Endodermal cell (in vitro differentiated cells): ENCODE measurements around the gene EPHA4. TPM values are rescaled to one million over a fixed set of nuclear protein-coding genes. Genes with fewer than 3 reads are reported as not detected.

Experiments
- DNase-seq: peaks from one replicate; pipeline ENCODE4 v3.0.0-alpha.2; 2017
- H3K27ac ChIP-seq: 2 replicates; pipeline ENCODE4 v1.5.1; 2013; ENCODE audit warnings: mild to moderate bottlenecking, low read depth, low read length, moderate library complexity
- H3K27me3 ChIP-seq: 2 replicates; pipeline ENCODE4 v1.6.1; 2013; ENCODE audit warnings: mild to moderate bottlenecking, low read length, moderate library complexity; ENCODE audit not compliant: insufficient read depth, control insufficient read depth, poor library complexity, severe bottlenecking
- H3K36me3 ChIP-seq: 2 replicates; pipeline ENCODE4 v1.7.0; 2013; ENCODE audit warnings: mild to moderate bottlenecking, low read length, moderate library complexity; ENCODE audit not compliant: control insufficient read depth, insufficient read depth
- H3K4me1 ChIP-seq: one replicate; pipeline ENCODE4 v1.7.0; 2013; ENCODE audit warnings: low read length; ENCODE audit not compliant: control insufficient read depth, insufficient read depth
- H3K4me3 ChIP-seq: 2 replicates; pipeline ENCODE4 v1.5.1; 2013; ENCODE audit warnings: mild to moderate bottlenecking, low read length, moderate library complexity
- H3K9ac ChIP-seq: 2 replicates; pipeline ENCODE4 v1.6.1; 2013; ENCODE audit warnings: mild to moderate bottlenecking, low read length, moderate library complexity; ENCODE audit not compliant: poor library complexity, severe bottlenecking; ENCODE audit errors: extremely low read depth
- H3K9me3 ChIP-seq: 2 replicates; pipeline ENCODE4 v1.6.1; 2013; ENCODE audit warnings: mild to moderate bottlenecking, low read length, moderate library complexity; ENCODE audit not compliant: control insufficient read depth
- H3K27ac Mint-ChIP-seq: 2 replicates; pipeline ENCODE4 v1.8.0; 2020; ENCODE audit warnings: mixed read lengths
- H3K27me3 Mint-ChIP-seq: 2 replicates; pipeline ENCODE4 v1.8.0; 2021; ENCODE audit warnings: mild to moderate bottlenecking, mixed read lengths; ENCODE audit not compliant: insufficient read depth
- H3K36me3 Mint-ChIP-seq: 2 replicates; pipeline ENCODE4 v1.8.0; 2020; ENCODE audit warnings: low read depth, mixed read lengths
- H3K4me1 Mint-ChIP-seq: 2 replicates; pipeline ENCODE4 v1.8.0; 2020; ENCODE audit warnings: mixed read lengths
- H3K4me3 Mint-ChIP-seq: 2 replicates; pipeline ENCODE4 v1.8.0; 2020; ENCODE audit warnings: mild to moderate bottlenecking, moderate library complexity, mixed read lengths
- H3K9me3 Mint-ChIP-seq: 2 replicates; pipeline ENCODE4 v1.8.0; 2020; ENCODE audit warnings: mild to moderate bottlenecking, mixed read lengths
- WGBS, 2 experiments: methylation state at CpG; one replicate each; pipeline versions ENCODE4 v1.1.5 to v1.1.7; 2013; ENCODE audit warnings: missing lambda C conversion rate in 2 of 2, mixed read lengths in 1 of 2; ENCODE audit not compliant: insufficient coverage in 1 of 2, insufficient read length in 1 of 2; 5-methylcytosine and 5-hydroxymethylcytosine counted together
- total RNA-seq, 2 donors: library from RNA; stranded (reverse); fragmentation: NEBNext Ultra II Directional in 1 of 2; extraction: Animal tissue kit (Norgen Biotek cat#: 25700) in 1 of 2; gene quantifications; 2 replicates in 1 of 2; 3 replicates in 1 of 2; pipeline ENCODE4 v1.2.1, GENCODE V29; 2021
- TF ChIP-seq, protein P1 (sequence below): fragments of 200-600 bp; sonication (generic); conservative IDR thresholded peaks from 2 replicates; pipeline ENCODE4 v1.5.0; 2021; ENCODE audit warnings: antibody characterized with exemption, mild to moderate bottlenecking

The EPHA4 gene
- total RNA-seq, 2 donors from 2014 or later = 74.1 to 87.3 TPM

DNA sequence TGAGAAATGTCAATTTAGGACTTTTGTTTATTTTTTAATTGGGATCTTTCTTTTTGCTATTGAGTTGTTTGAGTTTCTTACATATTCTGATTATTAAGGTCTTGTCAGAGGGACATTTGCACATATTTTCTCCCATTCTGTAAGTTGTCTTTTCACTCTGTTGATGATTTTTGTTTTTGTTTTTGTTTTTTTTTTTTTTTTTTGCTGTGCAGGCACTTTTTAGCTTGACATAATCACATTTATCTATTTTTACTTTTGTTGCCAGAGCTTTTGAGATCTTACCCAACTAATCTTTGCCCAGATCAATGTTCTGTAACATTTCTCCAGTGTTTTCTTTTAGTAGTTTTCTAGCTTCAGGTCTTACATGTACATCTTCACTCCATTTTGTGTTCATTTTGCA is 166.6 kb downstream of the EPHA4 start:
- H3K4me3 Mint-ChIP-seq = no peak overlapping the region
- Histone ChIP-seq H3K27me3 (peaks cover 7% of the 10 kb centered on the region), H3K4me1 (peaks cover 4% of the 10 kb centered on the region), H3K4me3 (no peak overlapping the region), H3K9ac (no peak overlapping the region), H3K9me3 (peaks cover 14% of the 10 kb centered on the region), H3K27ac (no peak overlapping the region), H3K36me3 (no peaks in the 10 kb centered on the region)
- peaks cover under 1% of the 10 kb centered on the region for H3K36me3 Mint-ChIP-seq
- TF ChIP-seq, protein P1, sequence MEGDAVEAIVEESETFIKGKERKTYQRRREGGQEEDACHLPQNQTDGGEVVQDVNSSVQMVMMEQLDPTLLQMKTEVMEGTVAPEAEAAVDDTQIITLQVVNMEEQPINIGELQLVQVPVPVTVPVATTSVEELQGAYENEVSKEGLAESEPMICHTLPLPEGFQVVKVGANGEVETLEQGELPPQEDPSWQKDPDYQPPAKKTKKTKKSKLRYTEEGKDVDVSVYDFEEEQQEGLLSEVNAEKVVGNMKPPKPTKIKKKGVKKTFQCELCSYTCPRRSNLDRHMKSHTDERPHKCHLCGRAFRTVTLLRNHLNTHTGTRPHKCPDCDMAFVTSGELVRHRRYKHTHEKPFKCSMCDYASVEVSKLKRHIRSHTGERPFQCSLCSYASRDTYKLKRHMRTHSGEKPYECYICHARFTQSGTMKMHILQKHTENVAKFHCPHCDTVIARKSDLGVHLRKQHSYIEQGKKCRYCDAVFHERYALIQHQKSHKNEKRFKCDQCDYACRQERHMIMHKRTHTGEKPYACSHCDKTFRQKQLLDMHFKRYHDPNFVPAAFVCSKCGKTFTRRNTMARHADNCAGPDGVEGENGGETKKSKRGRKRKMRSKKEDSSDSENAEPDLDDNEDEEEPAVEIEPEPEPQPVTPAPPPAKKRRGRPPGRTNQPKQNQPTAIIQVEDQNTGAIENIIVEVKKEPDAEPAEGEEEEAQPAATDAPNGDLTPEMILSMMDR = no peak
- peaks cover 15% of the 10 kb centered on the region for H3K27me3 Mint-ChIP-seq
- peaks cover 17% of the 10 kb centered on the region for H3K4me1 Mint-ChIP-seq
- peaks cover 3% of the 10 kb centered on the region for H3K9me3 Mint-ChIP-seq
- no peak overlapping the region for H3K27ac Mint-ChIP-seq
- DNase-seq = no peak

DNA sequence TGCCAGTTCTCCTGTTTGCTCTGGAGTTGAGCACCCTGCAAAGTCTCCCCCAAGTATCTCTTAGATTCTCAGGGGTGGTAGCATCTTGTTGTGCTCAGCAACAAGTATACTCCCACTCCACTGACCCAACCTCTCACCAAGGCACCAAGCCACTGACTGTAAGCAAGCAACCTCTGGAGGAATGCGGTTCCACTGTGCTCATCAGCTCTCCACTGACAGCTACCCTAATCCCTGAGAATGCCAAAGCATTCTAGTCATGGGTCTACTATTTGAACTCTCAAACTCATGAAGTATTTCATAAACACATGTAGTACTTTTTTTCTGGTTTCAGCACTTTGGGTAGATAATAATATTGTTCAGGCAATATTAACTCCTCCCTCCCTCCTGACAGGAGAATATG is 170.0 kb downstream of the EPHA4 start:
- Mint-ChIP-seq H3K27ac (no peak overlapping the region), H3K36me3 (no peaks in the 10 kb centered on the region), H3K4me3 (no peak overlapping the region), H3K9me3 (peaks cover 11% of the 10 kb centered on the region), H3K4me1 (peaks cover 14% of the 10 kb centered on the region), H3K27me3 (peaks cover 13% of the 10 kb centered on the region)
- no peak for DNase-seq
- Histone ChIP-seq H3K9ac (no peak overlapping the region), H3K36me3 (no peaks in the 10 kb centered on the region), H3K27ac (no peak overlapping the region), H3K4me3 (no peak overlapping the region), H3K4me1 (peaks cover 4% of the 10 kb centered on the region), H3K27me3 (peaks cover 7% of the 10 kb centered on the region), H3K9me3 (peaks cover 30% of the 10 kb centered on the region)
- WGBS, 2 experiments = 92% methylated on average over 1 of the region's 1 CpG; no CpG with 5 or more reads in 1 of the 2 experiments
- TF ChIP-seq, protein P1 = no peak

DNA sequence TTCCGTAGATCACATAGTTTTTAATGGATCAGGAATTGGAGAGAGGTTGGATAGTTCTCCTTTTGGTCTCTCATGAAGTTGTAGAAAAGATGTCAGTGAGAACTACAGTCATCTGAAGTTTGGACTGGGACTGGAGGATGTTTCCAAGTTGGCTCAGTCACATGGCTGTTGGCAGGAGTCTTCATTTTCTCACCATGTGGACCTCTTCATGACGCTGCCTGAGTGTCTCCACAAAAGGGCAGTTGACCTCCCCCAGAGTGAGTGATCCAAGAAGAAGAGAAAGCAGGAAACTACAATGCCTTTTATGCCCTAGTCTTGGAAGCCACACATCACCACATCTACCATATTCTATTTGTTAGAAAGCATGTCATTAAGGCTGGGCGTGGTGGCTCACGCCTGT is 171.7 kb downstream of the EPHA4 start:
- Histone ChIP-seq H3K9ac (no peak overlapping the region), H3K4me1 (peaks cover 4% of the 10 kb centered on the region), H3K36me3 (no peaks in the 10 kb centered on the region), H3K27me3 (peaks cover 7% of the 10 kb centered on the region), H3K9me3 (peaks cover 20% of the 10 kb centered on the region), H3K4me3 (no peak overlapping the region), H3K27ac (no peak overlapping the region)
- TF ChIP-seq, protein P1 = no peak
- WGBS, 2 experiments = 97% methylated on average over 4 of the region's 4 CpGs; no CpG with 5 or more reads in 1 of the 2 experiments
- Mint-ChIP-seq H3K36me3 (no peaks in the 10 kb centered on the region), H3K9me3 (peaks cover 11% of the 10 kb centered on the region), H3K27ac (no peak overlapping the region), H3K27me3 (peaks cover 5% of the 10 kb centered on the region), H3K4me3 (no peak overlapping the region), H3K4me1 (peaks cover 14% of the 10 kb centered on the region)
- no peak for DNase-seq
